Calu3 (cell line): ENCODE data around the gene HS6ST3. TPM values are rescaled to one million over a fixed set of nuclear protein-coding genes. Genes with fewer than 3 reads are reported as not detected.

Experiments used
- BruUV-seq: library from RNA; stranded (reverse); fragments of 400-500 nt; replicated peaks from 2 replicates; lab custom pipeline; 2021; lab: Mats Ljungman, UMichigan
- CTCF ChIA-PET: fragments of 300-600 bp; sonication (Branson Sonifier 250); formaldehyde crosslinking; loops from one replicate; lab custom pipeline; 2022; ENCODE audit warnings: antibody characterized with exemption; lab: Charles Lee
- DNase-seq: peaks from one replicate; pipeline ENCODE4 v3.0.0; 2022
- H3K27ac Mint-ChIP-seq: one replicate; pipeline ENCODE4 v1.8.0; 2022; ENCODE audit warnings: mixed read lengths; ENCODE audit not compliant: unreplicated experiment
- H3K27me3 Mint-ChIP-seq: one replicate; pipeline ENCODE4 v1.8.0; 2022; ENCODE audit warnings: mixed read lengths; ENCODE audit not compliant: unreplicated experiment
- H3K36me3 Mint-ChIP-seq: one replicate; pipeline ENCODE4 v1.8.0; 2022; ENCODE audit warnings: mild to moderate bottlenecking, moderate library complexity, mixed read lengths; ENCODE audit not compliant: insufficient read depth, unreplicated experiment
- H3K4me1 Mint-ChIP-seq: one replicate; pipeline ENCODE4 v1.8.0; 2022; ENCODE audit warnings: mild to moderate bottlenecking, low read depth, mixed read lengths; ENCODE audit not compliant: unreplicated experiment
- H3K4me3 Mint-ChIP-seq: one replicate; pipeline ENCODE4 v1.8.0; 2022; ENCODE audit warnings: mild to moderate bottlenecking, low read depth, moderate library complexity, mixed read lengths; ENCODE audit not compliant: unreplicated experiment
- H3K9me3 Mint-ChIP-seq: one replicate; pipeline ENCODE4 v1.8.0; 2022; ENCODE audit warnings: low read depth, mixed read lengths; ENCODE audit not compliant: unreplicated experiment
- intact Hi-C: fragments of 100-400 bp; cut with micrococcal nuclease; formaldehyde crosslinking; loops from one replicate; pipeline ENCODE4 v1.10.0; 2022; ENCODE audit not compliant: unreplicated experiment
- total RNA-seq: library from RNA; stranded (reverse); gene quantifications from 2 replicates; pipeline ENCODE4 v1.2.3, GENCODE V29; 2022
- TF ChIP-seq, protein P1 (sequence below): fragments of 200-600 bp; IDR thresholded peaks from one replicate; pipeline ENCODE4 v1.8.0; 2022; ENCODE audit warnings: antibody characterized with exemption; ENCODE audit not compliant: unreplicated experiment

HS6ST3 gene
- total RNA-seq, 1 experiment from 2014 or later = not detected

DNA sequence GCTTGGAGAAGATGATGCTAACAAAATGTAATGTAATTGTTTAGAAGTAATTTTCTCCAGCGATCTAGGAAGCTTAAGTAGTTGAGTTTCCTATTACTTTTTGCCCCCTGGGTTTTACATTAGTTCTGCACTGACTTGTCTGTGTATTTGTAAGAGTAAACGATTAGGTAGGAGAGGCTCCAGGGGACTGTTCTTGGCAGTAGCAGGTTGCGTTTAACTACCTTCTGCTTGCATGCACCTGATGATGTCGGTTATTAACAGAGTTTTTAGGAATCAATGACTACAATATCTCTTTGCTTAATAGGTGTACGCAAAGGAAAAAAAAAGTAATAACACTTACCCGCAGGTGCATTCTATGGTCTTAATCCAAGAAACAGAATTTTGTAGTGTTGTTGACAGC lies 18.4 kb upstream of the HS6ST3 start:
- H3K4me1 Mint-ChIP-seq = no peaks in the 10 kb centered on the region
- intact Hi-C loops = no loop called here
- no peaks in the 10 kb centered on the region for H3K36me3 Mint-ChIP-seq
- TF ChIP-seq, protein P1, sequence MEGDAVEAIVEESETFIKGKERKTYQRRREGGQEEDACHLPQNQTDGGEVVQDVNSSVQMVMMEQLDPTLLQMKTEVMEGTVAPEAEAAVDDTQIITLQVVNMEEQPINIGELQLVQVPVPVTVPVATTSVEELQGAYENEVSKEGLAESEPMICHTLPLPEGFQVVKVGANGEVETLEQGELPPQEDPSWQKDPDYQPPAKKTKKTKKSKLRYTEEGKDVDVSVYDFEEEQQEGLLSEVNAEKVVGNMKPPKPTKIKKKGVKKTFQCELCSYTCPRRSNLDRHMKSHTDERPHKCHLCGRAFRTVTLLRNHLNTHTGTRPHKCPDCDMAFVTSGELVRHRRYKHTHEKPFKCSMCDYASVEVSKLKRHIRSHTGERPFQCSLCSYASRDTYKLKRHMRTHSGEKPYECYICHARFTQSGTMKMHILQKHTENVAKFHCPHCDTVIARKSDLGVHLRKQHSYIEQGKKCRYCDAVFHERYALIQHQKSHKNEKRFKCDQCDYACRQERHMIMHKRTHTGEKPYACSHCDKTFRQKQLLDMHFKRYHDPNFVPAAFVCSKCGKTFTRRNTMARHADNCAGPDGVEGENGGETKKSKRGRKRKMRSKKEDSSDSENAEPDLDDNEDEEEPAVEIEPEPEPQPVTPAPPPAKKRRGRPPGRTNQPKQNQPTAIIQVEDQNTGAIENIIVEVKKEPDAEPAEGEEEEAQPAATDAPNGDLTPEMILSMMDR = no peak
- CTCF ChIA-PET = no interaction called here
- peaks cover 15% of the 10 kb centered on the region for H3K27me3 Mint-ChIP-seq
- no peak overlapping the region for H3K4me3 Mint-ChIP-seq
- DNase-seq = no peak
- no TSS peak for BruUV-seq
- no peaks in the 10 kb centered on the region for H3K9me3 Mint-ChIP-seq
- H3K27ac Mint-ChIP-seq = no peak overlapping the region

DNA sequence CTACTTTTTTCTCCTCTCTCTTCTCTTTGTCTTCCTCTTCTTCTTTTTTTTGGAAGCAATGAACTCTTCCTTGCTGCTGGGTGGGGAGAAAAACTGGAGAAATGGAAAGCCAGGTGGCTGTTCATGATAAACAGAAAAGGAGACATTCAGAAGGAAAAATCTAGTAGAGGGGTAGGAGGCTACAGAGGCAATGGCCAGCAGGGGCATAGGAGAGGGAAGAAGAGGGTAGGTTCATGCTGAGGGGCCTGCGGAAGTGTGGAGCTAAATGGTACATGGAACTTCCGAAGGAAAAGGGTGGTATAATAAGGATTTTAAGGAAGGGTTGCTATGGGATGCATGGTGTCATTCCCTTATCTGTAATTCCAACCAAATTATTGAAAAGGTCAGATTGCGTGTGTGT lies 17.5 kb upstream of the HS6ST3 start:
- Mint-ChIP-seq H3K36me3 (no peaks in the 10 kb centered on the region), H3K4me3 (no peak overlapping the region), H3K4me1 (no peaks in the 10 kb centered on the region), H3K9me3 (no peaks in the 10 kb centered on the region), H3K27ac (no peak overlapping the region), H3K27me3 (peaks cover 15% of the 10 kb centered on the region)
- intact Hi-C loops = no loop called here
- TF ChIP-seq, protein P1 = no peak
- BruUV-seq = no TSS peak
- DNase-seq = no peak
- CTCF ChIA-PET = no interaction called here

DNA sequence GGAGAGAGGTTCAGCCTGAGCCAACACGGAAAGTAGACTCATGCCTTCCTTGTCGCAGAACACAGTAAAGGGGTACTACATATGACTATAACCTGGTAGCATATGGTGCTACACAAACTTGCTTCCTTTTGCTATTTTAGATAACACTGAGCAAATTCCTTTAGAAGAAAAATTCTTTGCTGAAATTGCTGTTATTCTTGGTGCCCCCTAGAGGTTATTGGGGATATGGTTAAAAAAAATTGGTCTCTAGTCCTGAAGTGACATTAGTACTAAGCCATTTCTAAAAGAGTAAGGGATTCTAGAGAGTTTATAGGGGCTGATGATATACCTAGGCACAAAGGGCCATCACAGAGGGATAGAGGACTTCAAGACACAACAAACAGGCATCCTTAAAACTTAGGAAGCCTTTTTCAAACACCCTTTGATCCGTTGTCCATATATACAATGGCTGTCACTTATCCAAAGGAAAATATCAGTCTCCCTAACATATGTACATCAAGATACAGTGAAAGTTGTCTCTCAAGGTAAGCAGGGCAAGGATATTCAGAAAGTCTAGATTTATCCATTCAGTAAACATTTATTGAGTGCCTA lies 13.9 kb upstream of the HS6ST3 start:
- Mint-ChIP-seq H3K9me3 (no peaks in the 10 kb centered on the region), H3K4me3 (no peak overlapping the region), H3K36me3 (no peaks in the 10 kb centered on the region)

DNA sequence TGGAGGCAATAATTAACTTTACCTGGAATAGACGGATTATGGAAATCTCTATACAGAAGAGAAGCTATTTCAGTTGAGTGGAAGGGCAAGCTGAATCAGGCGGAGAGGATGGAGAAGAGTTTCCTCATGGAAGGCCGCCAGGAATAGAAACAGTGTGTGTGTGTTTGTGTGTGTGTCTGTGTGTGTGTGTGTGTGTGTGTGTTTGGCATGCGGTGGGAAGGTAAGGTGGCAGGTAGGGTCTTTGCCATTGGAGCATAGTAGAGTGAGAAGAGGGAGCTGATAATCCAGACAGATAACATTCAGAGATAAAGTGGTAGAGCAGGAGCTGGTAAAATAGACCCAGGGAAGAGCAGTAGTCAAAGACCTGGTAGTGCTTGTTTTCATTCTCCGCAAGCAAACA lies 9.2 kb upstream of the HS6ST3 start:
- BruUV-seq = no TSS peak

More for the DNA sequence above, 13.9 kb upstream of the HS6ST3 start:
- CTCF ChIA-PET = no interaction called here
- no peaks in the 10 kb centered on the region for H3K4me1 Mint-ChIP-seq
- peaks cover 44% of the 10 kb centered on the region for H3K27me3 Mint-ChIP-seq
- H3K27ac Mint-ChIP-seq = no peak overlapping the region
- BruUV-seq = no TSS peak
- TF ChIP-seq, protein P1 = no peak
- intact Hi-C loops = no loop called here
- no peak for DNase-seq

More for the DNA sequence above, 9.2 kb upstream of the HS6ST3 start:
- Mint-ChIP-seq H3K36me3 (no peaks in the 10 kb centered on the region), H3K27me3 (peaks cover 57% of the 10 kb centered on the region), H3K27ac (no peak overlapping the region), H3K9me3 (no peaks in the 10 kb centered on the region), H3K4me3 (no peak overlapping the region), H3K4me1 (no peaks in the 10 kb centered on the region)
- CTCF ChIA-PET = no interaction called here
- intact Hi-C loops = no loop called here
- DNase-seq = no peak
- TF ChIP-seq, protein P1 = no peak
